DND-41 (cell line): ENCODE measurements around the gene ALPK3.

Source experiments
- ATAC-seq: fragments of 200-7000 bp; cut with Tn5 transposase; 3 replicates; pipeline ENCODE4 v1.9.1; 2021; ENCODE audit warnings: low read depth; ENCODE audit not compliant: insufficient read depth
- DNase-seq: peaks from one replicate; pipeline ENCODE4 v3.0.0-alpha.2; 2020
- H2AFZ ChIP-seq: 2 replicates; pipeline ENCODE4 v1.6.0; 2012; ENCODE audit warnings: low read depth, low read length
- H3K27ac ChIP-seq: 2 replicates; pipeline ENCODE4 v1.5.1; 2012; ENCODE audit warnings: low read length, inconsistent platforms
- H3K27me3 ChIP-seq: fragments of 200-600 bp; sonication (generic); 2 replicates; pipeline ENCODE4 v1.6.0; 2012; ENCODE audit warnings: low read length, mild to moderate bottlenecking, inconsistent platforms; ENCODE audit not compliant: insufficient read depth, poor library complexity
- H3K36me3 ChIP-seq: 2 replicates; pipeline ENCODE4 v1.5.1; 2012; ENCODE audit warnings: low read length, inconsistent platforms; ENCODE audit not compliant: insufficient read depth
- H3K4me1 ChIP-seq: 2 replicates; pipeline ENCODE4 v1.5.1; 2012; ENCODE audit warnings: mild to moderate bottlenecking, low read length; ENCODE audit not compliant: insufficient read depth
- H3K4me2 ChIP-seq: 2 replicates; pipeline ENCODE4 v1.6.0; 2012; ENCODE audit warnings: mild to moderate bottlenecking, moderate library complexity, low read length, inconsistent platforms; ENCODE audit not compliant: insufficient read depth
- H3K4me3 ChIP-seq, 2 experiments: fragments of 200-600 bp in 1 of 2; shearing (Covaris generic) in 1 of 2; 2 replicates each; pipeline ENCODE4 v1.5.1; 2012 to 2016; ENCODE audit warnings: inconsistent platforms in 2 of 2, low read length in 2 of 2, mild to moderate bottlenecking in 2 of 2, low read depth in 1 of 2, moderate library complexity in 1 of 2
- H3K79me2 ChIP-seq: 2 replicates; pipeline ENCODE4 v1.6.0; 2012; ENCODE audit warnings: low read length, inconsistent platforms; ENCODE audit not compliant: insufficient read depth
- H3K9ac ChIP-seq: 2 replicates; pipeline ENCODE4 v1.6.0; 2012; ENCODE audit warnings: low read depth, mild to moderate bottlenecking, inconsistent platforms, low read length, moderate library complexity
- H3K9me3 ChIP-seq: 2 replicates; pipeline ENCODE4 v1.5.1; 2012; ENCODE audit warnings: low read length, moderate library complexity, mild to moderate bottlenecking, inconsistent platforms; ENCODE audit not compliant: insufficient read depth, severe bottlenecking
- H4K20me1 ChIP-seq: 2 replicates; pipeline ENCODE4 v1.6.0; 2012; ENCODE audit warnings: low read length; ENCODE audit not compliant: insufficient read depth
- EZH2 ChIP-seq: IDR thresholded peaks from 3 replicates; pipeline ENCODE4 v1.6.1; 2012; ENCODE audit warnings: borderline replicate concordance, low read depth, mild to moderate bottlenecking, moderate library complexity, low read length, inconsistent platforms; ENCODE audit not compliant: severe bottlenecking
- TF ChIP-seq, protein P1 (sequence below): IDR thresholded peaks from 2 replicates; pipeline ENCODE4 v1.5.1; 2012; ENCODE audit warnings: borderline replicate concordance, low read length, moderate library complexity, mild to moderate bottlenecking; ENCODE audit not compliant: poor library complexity, severe bottlenecking; ENCODE audit errors: extremely low read depth

Gene ALPK3

DNA sequence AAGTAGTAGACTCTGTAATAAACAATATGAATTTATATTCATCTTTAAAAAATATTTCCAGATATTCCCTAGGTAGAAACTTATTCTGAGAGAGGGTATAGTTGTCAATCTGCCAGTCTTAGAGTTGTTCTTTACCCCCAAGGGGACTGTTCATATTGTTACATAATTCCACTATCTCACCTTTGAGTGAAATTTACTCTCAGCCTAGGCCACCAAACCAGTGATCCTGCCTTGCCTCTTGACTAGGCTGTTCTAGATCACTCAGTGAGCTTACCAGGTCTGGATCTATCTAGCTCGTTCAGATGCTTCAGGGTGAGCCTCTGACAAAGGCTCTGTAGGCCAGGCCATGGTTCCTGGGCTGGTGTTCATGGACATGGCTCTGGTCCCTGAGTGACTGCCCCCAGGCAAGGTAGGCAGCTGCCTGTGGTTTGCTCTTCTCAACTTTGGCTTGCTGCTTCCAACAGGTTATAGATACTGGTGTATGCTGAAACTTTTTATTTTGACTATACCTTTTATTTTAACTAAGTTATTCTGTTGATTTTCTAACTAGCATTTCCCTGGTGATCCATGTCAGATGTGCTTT lies 41.2 kb upstream of the ALPK3 start:
- Histone ChIP-seq H3K4me1 (no peaks in the 10 kb centered on the region), H3K9ac (no peak overlapping the region), H3K4me2 (no peak overlapping the region), H2AFZ (no peak overlapping the region), H3K79me2 (peaks cover 75% of the 10 kb centered on the region), H3K27me3 (no peaks in the 10 kb centered on the region), H3K4me3 (no peak overlapping the region), H3K36me3 (peaks cover 28% of the 10 kb centered on the region), H4K20me1 (peaks cover 5% of the 10 kb centered on the region; the same call in 1 of the 2 replicates), H3K9me3 (no peaks in the 10 kb centered on the region), H3K27ac (no peak overlapping the region)
- DNase-seq, result no peak
- TF ChIP-seq, protein P1, sequence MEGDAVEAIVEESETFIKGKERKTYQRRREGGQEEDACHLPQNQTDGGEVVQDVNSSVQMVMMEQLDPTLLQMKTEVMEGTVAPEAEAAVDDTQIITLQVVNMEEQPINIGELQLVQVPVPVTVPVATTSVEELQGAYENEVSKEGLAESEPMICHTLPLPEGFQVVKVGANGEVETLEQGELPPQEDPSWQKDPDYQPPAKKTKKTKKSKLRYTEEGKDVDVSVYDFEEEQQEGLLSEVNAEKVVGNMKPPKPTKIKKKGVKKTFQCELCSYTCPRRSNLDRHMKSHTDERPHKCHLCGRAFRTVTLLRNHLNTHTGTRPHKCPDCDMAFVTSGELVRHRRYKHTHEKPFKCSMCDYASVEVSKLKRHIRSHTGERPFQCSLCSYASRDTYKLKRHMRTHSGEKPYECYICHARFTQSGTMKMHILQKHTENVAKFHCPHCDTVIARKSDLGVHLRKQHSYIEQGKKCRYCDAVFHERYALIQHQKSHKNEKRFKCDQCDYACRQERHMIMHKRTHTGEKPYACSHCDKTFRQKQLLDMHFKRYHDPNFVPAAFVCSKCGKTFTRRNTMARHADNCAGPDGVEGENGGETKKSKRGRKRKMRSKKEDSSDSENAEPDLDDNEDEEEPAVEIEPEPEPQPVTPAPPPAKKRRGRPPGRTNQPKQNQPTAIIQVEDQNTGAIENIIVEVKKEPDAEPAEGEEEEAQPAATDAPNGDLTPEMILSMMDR, result no peak
- TF ChIP-seq EZH2, result no peak
- ATAC-seq, result no peak

DNA sequence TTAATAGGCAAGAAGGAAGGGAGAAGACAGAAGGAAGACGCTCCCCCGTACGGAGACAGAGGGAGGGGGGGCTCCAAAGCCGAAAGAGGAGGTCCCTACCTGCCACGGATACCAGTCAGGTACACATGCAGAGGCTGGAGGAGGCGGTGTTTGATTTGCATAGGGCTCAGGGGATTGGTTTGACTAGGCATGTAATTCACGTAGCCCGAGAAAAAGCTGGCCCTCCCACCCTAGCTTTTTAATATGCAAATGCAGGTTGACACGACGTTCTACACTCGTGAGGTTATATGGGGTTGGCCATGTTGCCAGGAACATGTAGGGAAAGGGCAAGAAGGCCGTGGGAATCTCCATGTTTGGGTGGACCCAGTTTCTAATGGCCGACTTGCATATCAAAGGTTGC lies 39.0 kb upstream of the ALPK3 start:
- Histone ChIP-seq H3K4me1 (no peaks in the 10 kb centered on the region), H3K36me3 (peaks cover 39% of the 10 kb centered on the region), H3K9me3 (no peaks in the 10 kb centered on the region), H3K9ac (no peak overlapping the region), H3K4me2 (no peak overlapping the region), H3K27me3 (no peaks in the 10 kb centered on the region), H2AFZ (no peak overlapping the region), H3K79me2 (peaks cover 63% of the 10 kb centered on the region), H3K4me3 (no peak overlapping the region), H3K27ac (no peak overlapping the region), H4K20me1 (peaks cover 7% of the 10 kb centered on the region)
- DNase-seq (no peak), ATAC-seq (no peak)
- TF ChIP-seq, protein P1, result no peak
- TF ChIP-seq EZH2, result no peak

DNA sequence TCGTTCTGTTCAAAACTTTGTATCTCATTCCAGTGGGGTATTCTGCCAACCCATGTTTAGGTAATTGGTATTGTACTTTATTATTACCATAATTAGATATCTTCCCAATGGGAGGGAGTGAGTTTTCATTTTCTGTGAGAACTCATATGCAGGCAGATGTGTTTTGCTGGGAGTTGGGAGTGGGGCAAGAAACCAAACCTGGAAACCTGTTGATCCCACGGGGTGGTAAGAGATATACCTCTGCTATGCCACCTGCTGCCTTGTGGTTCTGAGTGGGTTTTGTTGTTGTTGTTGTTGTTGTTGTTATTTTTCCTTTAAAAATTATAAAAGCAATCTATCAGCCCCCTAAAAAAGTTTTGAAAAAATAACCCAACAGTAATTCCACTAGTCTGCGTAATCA lies 36.7 kb upstream of the ALPK3 start:
- TF ChIP-seq EZH2, result no peak
- TF ChIP-seq, protein P1, result no peak
- Histone ChIP-seq H3K4me2 (no peak overlapping the region), H2AFZ (no peak overlapping the region), H4K20me1 (peaks cover 17% of the 10 kb centered on the region), H3K4me1 (no peaks in the 10 kb centered on the region), H3K4me3 (no peak overlapping the region), H3K36me3 (peaks cover 54% of the 10 kb centered on the region), H3K27me3 (no peaks in the 10 kb centered on the region), H3K79me2 (peaks cover 56% of the 10 kb centered on the region), H3K9ac (no peak overlapping the region), H3K9me3 (no peaks in the 10 kb centered on the region), H3K27ac (no peak overlapping the region)
- DNase-seq (no peak), ATAC-seq (no peak)
